ENCODE measurements around the gene DEFB113. TPM values are rescaled to one million over a fixed set of nuclear protein-coding genes. Genes with fewer than 3 reads are reported as not detected.

DEFB113 gene
- polyA plus RNA-seq, 3 donors, result not detected

- Histone ChIP-seq H3K36me3 (replicated peaks in 1 of 2; ENCODE audit: control insufficient read depth in 1 of 2, insufficient read depth in 2 of 2, low read length in 2 of 2) (no peaks in the 10 kb centered on the region), H3K4me1 (ENCODE audit: control insufficient read depth in 1 of 2, insufficient read depth in 2 of 2, low read length in 2 of 2) (no peaks in the 10 kb centered on the region), H3K9me3 (replicated peaks in 1 of 2; ENCODE audit: control insufficient read depth in 1 of 2, insufficient read depth in 1 of 2, low read length in 2 of 2) (peaks cover 0 to 7% of the 10 kb centered on the region in 2 donors), H3K27ac (ENCODE audit: low read depth in 1 of 2, low read length in 2 of 2) (no peak overlapping the region), H2AFZ (ENCODE audit: insufficient read depth, low read depth, low read length, poor library complexity, severe bottlenecking) (no peak overlapping the region), H4K20me1 (ENCODE audit: insufficient read depth, low read length) (no peaks in the 10 kb centered on the region), H3K9ac (ENCODE audit: insufficient read depth, low read length, poor library complexity, severe bottlenecking) (no peak overlapping the region), H3K27me3 (ENCODE audit: control insufficient read depth in 2 of 2, insufficient read depth in 2 of 2, low read length in 2 of 2) (no peaks in the 10 kb centered on the region), H3K4me3 (replicated peaks in 1 of 3; ENCODE audit: low read depth in 2 of 3, low read length in 3 of 3) (no peak overlapping the region), H3K79me2 (ENCODE audit: insufficient read depth, low read length) (no peaks in the 10 kb centered on the region), H3K4me2 (replicated peaks; ENCODE audit: extremely low read depth, low read length, poor library complexity, severe bottlenecking) (no peak overlapping the region)
- H3K4me3 Mint-ChIP-seq, result no peak overlapping the region
- intact Hi-C loops (cut with micrococcal nuclease), result no loop called here
- WGBS (ENCODE audit: insufficient coverage), result no CpG with 5 or more reads among the region's 1 CpG
- no peaks in the 10 kb centered on the region for H3K27me3 Mint-ChIP-seq (ENCODE audit: low read depth in 3 of 3)
- no peaks in the 10 kb centered on the region for H3K36me3 Mint-ChIP-seq
- TF ChIP-seq CTCF (IDR thresholded peaks at IDR 0.05), result no peak
- H3K27ac Mint-ChIP-seq, result no peak overlapping the region
- no peaks in the 10 kb centered on the region for H3K4me1 Mint-ChIP-seq
- no peak for DNase-seq
- H3K9me3 Mint-ChIP-seq, result peaks cover 0 to 6% (median 2%) of the 10 kb centered on the region in 7 donors
These were observed 34.7 kb downstream of the DEFB113 start for GRCh38 chr6:49934770-49935169.

GRCh38 chr6:49933526-49933925 lies 35.9 kb downstream of the DEFB113 start:
- no peaks in the 10 kb centered on the region for H3K4me1 Mint-ChIP-seq
- no peak overlapping the region for H3K9ac ChIP-seq (ENCODE audit: insufficient read depth, low read length, poor library complexity, severe bottlenecking)
- H2AFZ ChIP-seq (ENCODE audit: insufficient read depth, low read depth, low read length, poor library complexity, severe bottlenecking), result no peak overlapping the region
- peaks cover 0 to 6% (median 2%) of the 10 kb centered on the region in 7 donors for H3K9me3 Mint-ChIP-seq
- no peaks in the 10 kb centered on the region for H3K27me3 ChIP-seq (ENCODE audit: control insufficient read depth in 2 of 2, insufficient read depth in 2 of 2, low read length in 2 of 2)
- no peaks in the 10 kb centered on the region for H3K4me1 ChIP-seq (ENCODE audit: control insufficient read depth in 1 of 2, insufficient read depth in 2 of 2, low read length in 2 of 2)
- H4K20me1 ChIP-seq (ENCODE audit: insufficient read depth, low read length), result no peaks in the 10 kb centered on the region
- no peak overlapping the region for H3K27ac ChIP-seq (ENCODE audit: low read depth in 1 of 2, low read length in 2 of 2)
- H3K27ac Mint-ChIP-seq, result no peak overlapping the region
- H3K79me2 ChIP-seq (ENCODE audit: insufficient read depth, low read length), result no peaks in the 10 kb centered on the region
- H3K36me3 Mint-ChIP-seq, result no peaks in the 10 kb centered on the region
- no peak overlapping the region for H3K4me3 ChIP-seq (replicated peaks in 1 of 3; ENCODE audit: low read depth in 2 of 3, low read length in 3 of 3)
- H3K27me3 Mint-ChIP-seq (ENCODE audit: low read depth in 3 of 3), result no peaks in the 10 kb centered on the region
- intact Hi-C loops (cut with micrococcal nuclease), result no loop called here
- peaks cover 0 to 7% of the 10 kb centered on the region in 2 donors for H3K9me3 ChIP-seq (replicated peaks in 1 of 2; ENCODE audit: control insufficient read depth in 1 of 2, insufficient read depth in 1 of 2, low read length in 2 of 2)
- no peak overlapping the region for H3K4me2 ChIP-seq (replicated peaks; ENCODE audit: extremely low read depth, low read length, poor library complexity, severe bottlenecking)
- DNase-seq, result peak in 1 of 3 donors; percentile 1
- no peaks in the 10 kb centered on the region for H3K36me3 ChIP-seq (replicated peaks in 1 of 2; ENCODE audit: control insufficient read depth in 1 of 2, insufficient read depth in 2 of 2, low read length in 2 of 2)
- no peak overlapping the region for H3K4me3 Mint-ChIP-seq
- TF ChIP-seq CTCF (IDR thresholded peaks at IDR 0.05), result no peak
- 98% methylated on average over 14 of the region's 21 CpGs for WGBS (ENCODE audit: insufficient coverage)

Measured in CD14-positive monocyte (primary cell).